Activated naive CD4-positive, alpha-beta T cell treated with anti-CD3 and anti-CD28 coated beads, Interleukin-2, amount 50 U/mL, for 72 hours (primary cell): ENCODE data around the gene ATP1B4. TPM values are rescaled to one million over a fixed set of nuclear protein-coding genes. Genes with fewer than 3 reads are reported as not detected.

ENCODE experiments used
- ATAC-seq, 2 donors: fragments of 150-1000 bp; cut with Tn5 transposase; 2 replicates each; pipeline ENCODE4 v1.10.0; 2021; ENCODE audit warnings: mild to moderate bottlenecking in 2 of 2, moderate library complexity in 2 of 2
- DNase-seq, 2 donors: peaks; one replicate each; pipeline ENCODE4 v3.0.0; 2021 to 2022; ENCODE audit warnings: low spot score in 2 of 2
- H3K27ac Mint-ChIP-seq, 2 donors: one replicate each; pipeline ENCODE4 v1.8.0; 2022; ENCODE audit warnings: mild to moderate bottlenecking in 2 of 2, mixed read lengths in 2 of 2
- H3K36me3 Mint-ChIP-seq, 2 donors: one replicate each; pipeline ENCODE4 v1.8.0; 2022; ENCODE audit warnings: mixed read lengths in 2 of 2
- H3K9me3 Mint-ChIP-seq, 2 donors: one replicate each; pipeline ENCODE4 v1.8.0; 2022; ENCODE audit warnings: mixed read lengths in 2 of 2
- total RNA-seq, 2 donors: library from RNA; stranded (reverse); gene quantifications; one replicate each; pipeline ENCODE4 v1.2.3, GENCODE V29; 2022

ATP1B4 gene
- total RNA-seq, 2 donors from 2014 or later = not detected

DNA sequence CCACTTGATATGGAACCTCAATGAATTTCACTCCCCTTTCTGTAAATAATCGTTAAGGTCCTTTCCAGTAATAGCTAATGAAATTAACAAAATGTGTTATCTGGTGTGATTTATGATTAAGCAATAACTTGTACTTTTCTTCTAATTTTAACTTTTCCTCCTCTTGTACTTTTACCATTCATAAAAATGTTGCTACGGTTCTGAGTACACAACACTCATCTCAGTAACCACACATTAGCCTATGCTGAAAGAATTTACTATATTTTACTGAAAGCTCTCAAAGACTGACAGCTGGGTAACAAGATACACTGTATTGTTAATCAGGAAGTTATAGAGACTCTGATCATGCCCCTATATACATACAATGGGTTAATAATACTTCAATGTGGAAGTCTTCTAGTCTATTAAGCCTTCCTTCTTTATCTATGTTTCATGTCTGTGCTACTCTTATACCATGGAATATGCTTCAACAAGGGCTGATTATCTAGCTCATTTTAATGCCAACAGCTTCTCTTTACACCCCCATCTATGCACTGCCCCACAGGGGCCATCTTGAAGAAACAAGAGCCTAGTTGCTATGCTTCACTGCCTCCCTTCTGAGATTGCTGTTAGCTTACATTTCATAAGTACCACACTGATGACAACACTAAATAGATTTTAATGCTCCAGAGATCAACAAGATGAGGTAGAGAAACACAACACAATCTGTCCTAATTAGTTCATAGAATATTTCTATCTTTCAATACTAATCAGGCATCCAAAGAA, 68.1 kb downstream of the ATP1B4 start:
- Mint-ChIP-seq H3K9me3 (peaks cover 0 to 4% of the 10 kb centered on the region in 2 donors), H3K36me3 (peaks cover 0 to 16% of the 10 kb centered on the region in 2 donors), H3K27ac (no peak overlapping the region)
- DNase-seq (no peak), ATAC-seq (no peak)

Other genes starting within 250 kb of the ATP1B4 start
- gene RHOXF1, start 246.2 kb upstream of the ATP1B4 start, total RNA-seq = under 1 TPM in 1 of 2 donors, not detected in 1; 0.80 TPM
- 1 to 10 TPM in 1 of 2 donors, not detected in 1; 2.0 TPM for gene RHOXF2, start 203.5 kb upstream of the ATP1B4 start, total RNA-seq
- gene ZBTB33, start 111.3 kb upstream of the ATP1B4 start, total RNA-seq = 10 to 100 TPM; 12.3 to 12.8 TPM
- not detected for gene TMEM255A, start 50.6 kb upstream of the ATP1B4 start, total RNA-seq
- 10 to 100 TPM; 35.3 to 44.0 TPM for gene LAMP2, start 107.2 kb downstream of the ATP1B4 start, total RNA-seq
- gene CUL4B, start 198.9 kb downstream of the ATP1B4 start, total RNA-seq = 10 to 100 TPM; 59.4 to 60.6 TPM
- gene MCTS1, start 242.0 kb downstream of the ATP1B4 start, total RNA-seq = 10 to 100 TPM; 56.9 to 71.7 TPM